Mesothelial cell of epicardium (in vitro differentiated cells): Measurements from ENCODE around the gene FREM3. TPM values are rescaled to one million over a fixed set of nuclear protein-coding genes. Genes with fewer than 3 reads are reported as not detected.

ENCODE experiments used
- DNase-seq, 2 experiments: peaks; one replicate each; pipeline ENCODE4 v3.0.0; 2021; ENCODE audit warnings: low spot score in 2 of 2; ENCODE audit not compliant: unreplicated experiment in 2 of 2
- H3K27ac Mint-ChIP-seq: 2 replicates; pipeline ENCODE4 v1.8.0; 2021; ENCODE audit warnings: mixed read lengths
- H3K27me3 Mint-ChIP-seq: 2 replicates; pipeline ENCODE4 v1.8.0; 2021; ENCODE audit warnings: low read depth, mixed read lengths
- H3K36me3 Mint-ChIP-seq: 2 replicates; pipeline ENCODE4 v1.8.0; 2021; ENCODE audit warnings: mixed read lengths
- H3K4me1 Mint-ChIP-seq: 2 replicates; pipeline ENCODE4 v1.8.0; 2021; ENCODE audit warnings: mixed read lengths
- H3K4me3 Mint-ChIP-seq: 2 replicates; pipeline ENCODE4 v1.8.0; 2021; ENCODE audit warnings: mild to moderate bottlenecking, moderate library complexity, mixed read lengths
- H3K9me3 Mint-ChIP-seq: 2 replicates; pipeline ENCODE4 v1.8.0; 2021; ENCODE audit warnings: mixed read lengths
- CTCF ChIP-seq: fragments of 200-600 bp; sonication (generic); IDR thresholded peaks from one replicate; pipeline ENCODE4 v1.5.0; 2021; ENCODE audit warnings: antibody characterized with exemption; ENCODE audit not compliant: unreplicated experiment
- total RNA-seq: library from RNA; stranded (reverse); gene quantifications from 3 replicates; pipeline ENCODE4 v1.2.1, GENCODE V29; 2021

FREM3 gene
- total RNA-seq, 1 donor from 2014 or later, result not detected

- Mint-ChIP-seq H3K4me3 (no peak overlapping the region), H3K27me3 (no peaks in the 10 kb centered on the region), H3K9me3 (peaks cover 25% of the 10 kb centered on the region), H3K27ac (no peak overlapping the region), H3K4me1 (no peaks in the 10 kb centered on the region), H3K36me3 (peaks cover 2% of the 10 kb centered on the region)
- no peak for DNase-seq
- no peak for TF ChIP-seq CTCF
These were observed 114.9 kb downstream of the FREM3 start for GRCh38 chr4:143585548-143585947.

GRCh38 chr4:143581331-143581946 lies 119.0 kb downstream of the FREM3 start:
- Mint-ChIP-seq H3K27me3 (no peaks in the 10 kb centered on the region), H3K27ac (no peak overlapping the region), H3K36me3 (peaks cover 2% of the 10 kb centered on the region), H3K4me3 (no peak overlapping the region), H3K4me1 (no peaks in the 10 kb centered on the region), H3K9me3 (peaks cover 22% of the 10 kb centered on the region)
- no peak for DNase-seq
- no peak for TF ChIP-seq CTCF

- Mint-ChIP-seq H3K9me3 (no peaks in the 10 kb centered on the region), H3K4me1 (no peaks in the 10 kb centered on the region), H3K27ac (no peak overlapping the region), H3K36me3 (no peaks in the 10 kb centered on the region), H3K4me3 (no peak overlapping the region), H3K27me3 (no peaks in the 10 kb centered on the region)
- DNase-seq, result no peak
- TF ChIP-seq CTCF, result no peak
These were observed 125.1 kb downstream of the FREM3 start for GRCh38 chr4:143575331-143575730.

GRCh38 chr4:143564472-143564871 lies 136.0 kb downstream of the FREM3 start:
- peaks cover 8% of the 10 kb centered on the region for H3K27me3 Mint-ChIP-seq
- peaks cover 21% of the 10 kb centered on the region for H3K9me3 Mint-ChIP-seq
- no peaks in the 10 kb centered on the region for H3K36me3 Mint-ChIP-seq
- no peak for TF ChIP-seq CTCF
- no peak overlapping the region for H3K27ac Mint-ChIP-seq
- H3K4me3 Mint-ChIP-seq, result no peak overlapping the region
- DNase-seq, result no peak
- no peaks in the 10 kb centered on the region for H3K4me1 Mint-ChIP-seq

- no peak for DNase-seq
- Mint-ChIP-seq H3K36me3 (peaks cover 7% of the 10 kb centered on the region), H3K4me1 (no peaks in the 10 kb centered on the region), H3K27me3 (peaks cover 2% of the 10 kb centered on the region), H3K27ac (no peak overlapping the region), H3K4me3 (no peak overlapping the region), H3K9me3 (peaks cover 8% of the 10 kb centered on the region)
- no peak for TF ChIP-seq CTCF
These were observed 140.7 kb downstream of the FREM3 start for GRCh38 chr4:143559757-143560147.
